ENCODE measurements around the gene BBIP1. TPM values are rescaled to one million over a fixed set of nuclear protein-coding genes. Genes with fewer than 3 reads are reported as not detected.
"Not testable (repeated sequence)": the region's sequence is repeated elsewhere in the genome, so short reads cannot be mapped to it uniquely, and the experiment has no call there.

BBIP1 gene
- total and polyA plus RNA-seq, 2 donors (not counting 3 experiments of a cell fraction or from before 2014, with no cell fraction given) = 9.9 to 32.8 TPM

DNA sequence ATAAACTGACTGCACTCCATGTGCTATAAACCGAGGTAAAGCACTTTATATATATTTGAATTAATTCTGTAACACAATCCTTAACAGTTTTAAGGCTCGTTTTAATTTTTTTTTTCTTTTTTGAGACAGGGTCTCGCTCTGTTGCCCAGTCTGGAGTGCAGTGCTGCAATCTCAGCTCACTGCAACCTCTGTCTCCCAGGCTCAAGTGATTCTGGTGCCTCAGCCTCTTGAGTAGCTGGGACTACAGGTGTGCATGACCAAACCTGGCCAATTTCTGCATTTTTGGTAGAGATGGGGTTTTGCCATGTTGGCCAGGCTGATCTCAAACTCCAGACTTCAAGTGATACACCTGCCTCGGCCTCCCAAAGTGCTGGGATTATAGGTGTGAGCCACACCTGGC lies 3.4 kb downstream of the BBIP1 start:
- DNase-seq (ENCODE audit: low read depth, low spot score); H3K4me2 ChIP-seq (ENCODE audit: insufficient read depth, low read length); H3K27ac ChIP-seq (ENCODE audit: insufficient read depth, low read depth, low read length); POLR2A ChIA-PET; H3K4me1 ChIP-seq (ENCODE audit: control insufficient read depth, extremely low read depth, insufficient read depth, low read length); BruUV-seq (replicated peaks); FAIRE-seq; H3K9ac ChIP-seq (replicated peaks; ENCODE audit: extremely low read depth, insufficient read depth, low read length); H3K27me3 ChIP-seq (ENCODE audit: control insufficient read depth in 2 of 2, insufficient read depth in 2 of 2, low read length in 2 of 2); H3K4me3 ChIP-seq (replicated peaks in 1 of 3; ENCODE audit: insufficient read depth in 1 of 3, low read depth in 1 of 3, low read length in 3 of 3); H3K9me3 ChIP-seq (replicated peaks; ENCODE audit: control insufficient read depth, insufficient read depth, low read length); H2AFZ ChIP-seq (ENCODE audit: low read depth, low read length); H3K36me3 ChIP-seq (ENCODE audit: control insufficient read depth in 2 of 2, extremely low read depth in 1 of 2, insufficient read depth in 2 of 2, low read length in 2 of 2); dilution Hi-C loops (cut with MboI; ENCODE audit: extremely low pct_ligation_motif_present, low sequenced_read_pairs); H3K9me1 ChIP-seq (replicated peaks; ENCODE audit: control insufficient read depth, extremely low read depth, insufficient read depth, low read length); H3K79me2 ChIP-seq (ENCODE audit: control insufficient read depth, insufficient read depth, low read length); H4K20me1 ChIP-seq (replicated peaks; ENCODE audit: control insufficient read depth, extremely low read depth, insufficient read depth, low read length): not testable (repeated sequence)
- CTCF ChIA-PET = interaction anchor here (1.5 kb wide), 1 partner anchor 22 kb away, joined by 3 read pairs; no protein-coding TSS in a partner anchor
- intact Hi-C loops (cut with micrococcal nuclease) = loop anchor here (5.0 kb wide), 2 partner anchors 413 to 518 kb away; no protein-coding TSS in a partner anchor

DNA sequence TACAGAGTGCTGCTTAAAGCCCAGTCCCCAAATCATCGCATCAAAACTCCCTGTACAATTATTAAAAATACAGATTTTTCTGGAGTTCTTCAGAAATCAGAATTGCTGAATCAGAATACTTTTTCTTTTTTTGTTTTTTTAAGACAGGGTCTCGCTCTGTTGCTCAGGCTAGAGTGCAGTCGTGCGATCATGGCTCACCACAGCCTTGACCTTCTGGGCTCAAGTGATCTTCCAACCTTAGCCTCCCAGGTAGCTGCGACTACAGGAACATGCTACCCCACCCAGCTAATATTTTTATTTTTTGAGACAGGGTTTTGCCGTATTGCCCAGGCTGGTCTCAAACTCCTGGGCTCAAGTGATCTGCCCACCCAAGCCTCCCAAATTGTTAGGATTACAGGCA lies 3.9 kb downstream of the BBIP1 start:
- Histone ChIP-seq H3K4me2 (ENCODE audit: insufficient read depth, low read length) (no peak overlapping the region), H3K9me1 (replicated peaks; ENCODE audit: control insufficient read depth, extremely low read depth, insufficient read depth, low read length) (no peaks in the 10 kb centered on the region), H4K20me1 (replicated peaks; ENCODE audit: control insufficient read depth, extremely low read depth, insufficient read depth, low read length) (no peaks in the 10 kb centered on the region), H3K27me3 (ENCODE audit: control insufficient read depth in 2 of 2, insufficient read depth in 2 of 2, low read length in 2 of 2) (no peaks in the 10 kb centered on the region), H3K4me1 (ENCODE audit: control insufficient read depth, extremely low read depth, insufficient read depth, low read length) (peaks cover 6% of the 10 kb centered on the region), H3K4me3 (replicated peaks in 1 of 3; ENCODE audit: insufficient read depth in 1 of 3, low read depth in 1 of 3, low read length in 3 of 3) (no peak overlapping the region), H3K79me2 (ENCODE audit: control insufficient read depth, insufficient read depth, low read length) (peaks cover 2% of the 10 kb centered on the region), H3K27ac (ENCODE audit: insufficient read depth, low read depth, low read length) (no peak overlapping the region), H3K9ac (replicated peaks; ENCODE audit: extremely low read depth, insufficient read depth, low read length) (no peak overlapping the region), H2AFZ (ENCODE audit: low read depth, low read length) (no peak overlapping the region), H3K9me3 (replicated peaks; ENCODE audit: control insufficient read depth, insufficient read depth, low read length) (no peaks in the 10 kb centered on the region), H3K36me3 (ENCODE audit: control insufficient read depth in 2 of 2, extremely low read depth in 1 of 2, insufficient read depth in 2 of 2, low read length in 2 of 2) (no peaks in the 10 kb centered on the region)
- TF ChIP-seq EZH2 (IDR thresholded peaks at IDR 0.05; ENCODE audit: borderline replicate concordance, low read depth, low read length, severe bottlenecking) (no peak), GATA2 (IDR thresholded peaks at IDR 0.05; ENCODE audit: insufficient read depth, insufficient read length, low read depth, low read length) (no peak), JUN (IDR thresholded peaks at IDR 0.05; ENCODE audit: borderline replicate concordance, insufficient read depth, insufficient read length, low read depth) (no peak), MYC (IDR thresholded peaks at IDR 0.05; ENCODE audit: low read depth, low read length) (no peak), POLR2AphosphoS5 (IDR thresholded peaks at IDR 0.05; ENCODE audit: insufficient read depth, low read depth, low read length) (no peak), POLR2A (IDR thresholded peaks at IDR 0.05; ENCODE audit: low read depth, low read length) (no peak), FOS (IDR thresholded peaks at IDR 0.05; ENCODE audit: borderline replicate concordance, insufficient read depth, low read length) (no peak)
- TF ChIP-seq, protein P1, sequence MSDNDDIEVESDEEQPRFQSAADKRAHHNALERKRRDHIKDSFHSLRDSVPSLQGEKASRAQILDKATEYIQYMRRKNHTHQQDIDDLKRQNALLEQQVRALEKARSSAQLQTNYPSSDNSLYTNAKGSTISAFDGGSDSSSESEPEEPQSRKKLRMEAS (IDR thresholded peaks at IDR 0.05; ENCODE audit: insufficient read depth, insufficient read length) = no peak
- TF ChIP-seq, protein P2, sequence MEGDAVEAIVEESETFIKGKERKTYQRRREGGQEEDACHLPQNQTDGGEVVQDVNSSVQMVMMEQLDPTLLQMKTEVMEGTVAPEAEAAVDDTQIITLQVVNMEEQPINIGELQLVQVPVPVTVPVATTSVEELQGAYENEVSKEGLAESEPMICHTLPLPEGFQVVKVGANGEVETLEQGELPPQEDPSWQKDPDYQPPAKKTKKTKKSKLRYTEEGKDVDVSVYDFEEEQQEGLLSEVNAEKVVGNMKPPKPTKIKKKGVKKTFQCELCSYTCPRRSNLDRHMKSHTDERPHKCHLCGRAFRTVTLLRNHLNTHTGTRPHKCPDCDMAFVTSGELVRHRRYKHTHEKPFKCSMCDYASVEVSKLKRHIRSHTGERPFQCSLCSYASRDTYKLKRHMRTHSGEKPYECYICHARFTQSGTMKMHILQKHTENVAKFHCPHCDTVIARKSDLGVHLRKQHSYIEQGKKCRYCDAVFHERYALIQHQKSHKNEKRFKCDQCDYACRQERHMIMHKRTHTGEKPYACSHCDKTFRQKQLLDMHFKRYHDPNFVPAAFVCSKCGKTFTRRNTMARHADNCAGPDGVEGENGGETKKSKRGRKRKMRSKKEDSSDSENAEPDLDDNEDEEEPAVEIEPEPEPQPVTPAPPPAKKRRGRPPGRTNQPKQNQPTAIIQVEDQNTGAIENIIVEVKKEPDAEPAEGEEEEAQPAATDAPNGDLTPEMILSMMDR (IDR thresholded peaks at IDR 0.05; ENCODE audit: extremely low read depth in 1 of 2, insufficient read depth in 1 of 2, low read depth in 1 of 2, low read length in 2 of 2) = no peak
- intact Hi-C loops (cut with micrococcal nuclease) = loop anchor here (5.0 kb wide), 2 partner anchors 413 to 518 kb away; no protein-coding TSS in a partner anchor
- no TSS peak for BruUV-seq (replicated peaks)
- ChIA-PET CTCF (interaction anchor here (1.5 kb wide), 1 partner anchor 21 kb away, joined by 3 read pairs; no protein-coding TSS in a partner anchor), POLR2A (no interaction called here)
- no peak for FAIRE-seq
- DNase-seq (ENCODE audit: low read depth, low spot score) = no peak
- dilution Hi-C loops (cut with MboI; ENCODE audit: extremely low pct_ligation_motif_present, low sequenced_read_pairs) = no loop called here

Measured in endothelial cell of umbilical vein (primary cell).